ENCODE data around the gene FARSB. TPM values are rescaled to one million over a fixed set of nuclear protein-coding genes. Genes with fewer than 3 reads are reported as not detected.
"Not testable (repeated sequence)": the region's sequence is repeated elsewhere in the genome, so short reads cannot be mapped to it uniquely, and the experiment has no call there.

FARSB gene
- polyA plus RNA-seq, 1 donor from 2014 or later: 15.2 TPM

GRCh38 chr2:222693413-222693812, 37.5 kb upstream of the FARSB start:
- H3K9ac ChIP-seq (ENCODE audit: low read length); H3K27me3 ChIP-seq (ENCODE audit: insufficient read depth, low read depth, low read length); H2AFZ ChIP-seq (ENCODE audit: low read depth, low read length); H3K9me2 ChIP-seq (ENCODE audit: insufficient read depth, low read length); H3K4me2 ChIP-seq (ENCODE audit: low read length); H3K4me3 ChIP-seq (ENCODE audit: low read length); H4K20me1 ChIP-seq (ENCODE audit: insufficient read depth); H3K79me2 ChIP-seq (replicated peaks; ENCODE audit: insufficient read depth, low read length); H3K36me3 ChIP-seq (ENCODE audit: insufficient read depth, low read length); H3F3A ChIP-seq (ENCODE audit: insufficient read depth, low read length, poor library complexity, severe bottlenecking); H3K9me3 ChIP-seq (ENCODE audit: low read length); H3K27ac ChIP-seq (ENCODE audit: low read length): not testable (repeated sequence)

- H3K27me3 ChIP-seq (ENCODE audit: insufficient read depth, low read depth, low read length): no peaks in the 10 kb centered on the region
- no peaks in the 10 kb centered on the region for H4K20me1 ChIP-seq (ENCODE audit: insufficient read depth)
- no peak overlapping the region for H3K27ac ChIP-seq (ENCODE audit: low read length)
- H3K9me3 ChIP-seq (ENCODE audit: low read length): no peaks in the 10 kb centered on the region
- H3K9me2 ChIP-seq (ENCODE audit: insufficient read depth, low read length): no peaks in the 10 kb centered on the region
- H3K79me2 ChIP-seq (replicated peaks; ENCODE audit: insufficient read depth, low read length): no peaks in the 10 kb centered on the region
- no peaks in the 10 kb centered on the region for H3F3A ChIP-seq (ENCODE audit: insufficient read depth, low read length, poor library complexity, severe bottlenecking)
- H3K9ac ChIP-seq (ENCODE audit: low read length): no peak overlapping the region
- H3K4me3 ChIP-seq (ENCODE audit: low read length): no peak overlapping the region
- no peak overlapping the region for H2AFZ ChIP-seq (ENCODE audit: low read depth, low read length)
- no peak overlapping the region for H3K4me2 ChIP-seq (ENCODE audit: low read length)
- TF ChIP-seq SMC3 (conservative IDR thresholded peaks at IDR 0.05; ENCODE audit: poor library complexity): peak; percentile 63
- TF ChIP-seq REST (IDR thresholded peaks at IDR 0.05; ENCODE audit: borderline replicate concordance): no peak
- peak; percentile 74 for TF ChIP-seq CTCF (IDR thresholded peaks at IDR 0.05; ENCODE audit: poor library complexity, severe bottlenecking)
- peak; percentile 48 for TF ChIP-seq RAD21 (conservative IDR thresholded peaks at IDR 0.05)
- H3K36me3 ChIP-seq (ENCODE audit: insufficient read depth, low read length): no peaks in the 10 kb centered on the region
These were observed 34.8 kb upstream of the FARSB start for GRCh38 chr2:222690564-222691200.

GRCh38 chr2:222689322-222689721, 33.4 kb upstream of the FARSB start:
- Histone ChIP-seq H2AFZ (ENCODE audit: low read depth, low read length) (no peak overlapping the region), H3K9me2 (ENCODE audit: insufficient read depth, low read length) (no peaks in the 10 kb centered on the region), H3K4me2 (ENCODE audit: low read length) (no peak overlapping the region), H4K20me1 (ENCODE audit: insufficient read depth) (no peaks in the 10 kb centered on the region), H3K27me3 (ENCODE audit: insufficient read depth, low read depth, low read length) (no peaks in the 10 kb centered on the region), H3K27ac (ENCODE audit: low read length) (no peak overlapping the region), H3K79me2 (replicated peaks; ENCODE audit: insufficient read depth, low read length) (no peaks in the 10 kb centered on the region), H3F3A (ENCODE audit: insufficient read depth, low read length, poor library complexity, severe bottlenecking) (no peaks in the 10 kb centered on the region), H3K36me3 (ENCODE audit: insufficient read depth, low read length) (no peaks in the 10 kb centered on the region), H3K4me3 (ENCODE audit: low read length) (no peak overlapping the region), H3K9ac (ENCODE audit: low read length) (no peak overlapping the region), H3K9me3 (ENCODE audit: low read length) (no peaks in the 10 kb centered on the region)
- no peak for TF ChIP-seq EZH2 (IDR thresholded peaks at IDR 0.05; ENCODE audit: borderline replicate concordance, insufficient read depth, low read length, poor library complexity, severe bottlenecking)
- TF ChIP-seq CTCF (IDR thresholded peaks at IDR 0.05; ENCODE audit: poor library complexity, severe bottlenecking): no peak
- TF ChIP-seq TAF1 (IDR thresholded peaks at IDR 0.05; ENCODE audit: low read depth): no peak
- TF ChIP-seq RAD21 (conservative IDR thresholded peaks at IDR 0.05): no peak
- TF ChIP-seq EP300 (conservative IDR thresholded peaks at IDR 0.05; ENCODE audit: poor library complexity, severe bottlenecking): no peak
- no peak for TF ChIP-seq MXI1 (conservative IDR thresholded peaks at IDR 0.05; ENCODE audit: poor library complexity, severe bottlenecking)
- TF ChIP-seq SMC3 (conservative IDR thresholded peaks at IDR 0.05; ENCODE audit: poor library complexity): no peak
- no peak for TF ChIP-seq REST (IDR thresholded peaks at IDR 0.05; ENCODE audit: borderline replicate concordance)
- no peak for TF ChIP-seq POLR2AphosphoS5 (IDR thresholded peaks at IDR 0.05)

Data from neural cell (in vitro differentiated cells).